ENCODE results near the gene ARHGAP22.
A peak's percentile ranks its signal among the peaks of the same experiment; 100 is the strongest.
"Not testable (repeated sequence)": the region's sequence is repeated elsewhere in the genome, so short reads cannot be mapped to it uniquely, and the experiment has no call there.

ARHGAP22 gene

GRCh38 chr10:48604991-48605508 lies at the start of gene ARHGAP22:
ARHGAP22 (minus strand) TSS chr10:48605073; CDS start chr10:48604796, 277 bp downstream.
- no peak for DNase-seq

- no peak for DNase-seq
Observed at GRCh38 chr10:48653944-48654698, 49.2 kb upstream of the ARHGAP22 start.

- DNase-seq: no peak
Observed at GRCh38 chr10:48653347-48653746, 48.5 kb upstream of the ARHGAP22 start.

- DNase-seq: no peak
Observed at GRCh38 chr10:48652344-48652743, 47.5 kb upstream of the ARHGAP22 start.

DNA sequence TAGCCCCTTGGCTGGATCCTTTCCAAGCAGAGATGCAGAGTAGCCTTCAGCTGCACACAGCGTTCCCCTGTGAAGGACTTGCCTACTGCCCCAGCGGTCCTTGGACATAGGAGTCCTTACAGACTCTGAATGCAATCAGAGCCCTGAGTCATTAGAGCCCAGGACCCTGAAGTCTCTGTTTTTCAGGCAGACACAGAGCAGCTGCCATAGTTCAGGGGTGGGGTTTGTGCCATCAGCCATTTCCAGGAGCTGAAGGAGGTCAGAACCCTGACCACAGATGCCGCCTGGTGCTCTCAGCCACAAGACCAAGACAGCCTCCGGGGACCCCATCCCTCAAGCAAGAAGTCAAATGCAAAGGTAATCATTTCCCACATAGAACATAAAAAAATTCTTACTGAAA lies 47.0 kb upstream of the ARHGAP22 start:
- DNase-seq: no peak

- no peak for DNase-seq
Observed at GRCh38 chr10:48651293-48651692, 46.4 kb upstream of the ARHGAP22 start.

DNA sequence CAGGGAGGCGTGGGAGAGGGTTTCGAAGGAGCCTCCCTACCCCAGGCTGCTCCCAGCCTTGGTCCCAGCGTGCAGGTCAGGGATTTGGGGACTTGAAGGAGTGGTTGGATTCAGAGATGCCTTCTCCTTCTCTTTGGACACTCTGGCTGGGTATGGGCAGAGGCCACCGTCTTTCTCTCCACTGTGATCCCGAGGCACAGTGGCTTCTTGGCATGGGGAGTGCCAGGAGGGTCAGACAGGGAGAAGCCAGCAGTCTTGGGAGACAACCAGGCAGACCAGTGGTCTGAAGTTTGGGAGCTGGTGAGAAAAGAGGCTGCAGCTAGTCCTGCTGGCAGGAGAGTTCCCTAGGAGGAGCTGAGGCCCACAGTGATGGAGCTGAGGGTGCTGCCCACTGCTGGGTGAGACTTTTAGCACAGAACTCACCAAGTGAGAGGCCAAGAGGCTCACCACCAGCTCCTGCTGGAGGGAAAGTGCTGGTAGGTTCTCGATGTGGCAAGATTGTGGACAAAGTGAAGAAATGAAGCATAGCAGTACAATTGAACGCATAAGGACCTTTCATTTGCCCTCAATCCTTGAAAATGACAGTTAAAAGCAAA lies 44.6 kb upstream of the ARHGAP22 start:
- DNase-seq: no peak

GRCh38 chr10:48648172-48648942 lies 43.5 kb upstream of the ARHGAP22 start:
- DNase-seq: no peak

DNA sequence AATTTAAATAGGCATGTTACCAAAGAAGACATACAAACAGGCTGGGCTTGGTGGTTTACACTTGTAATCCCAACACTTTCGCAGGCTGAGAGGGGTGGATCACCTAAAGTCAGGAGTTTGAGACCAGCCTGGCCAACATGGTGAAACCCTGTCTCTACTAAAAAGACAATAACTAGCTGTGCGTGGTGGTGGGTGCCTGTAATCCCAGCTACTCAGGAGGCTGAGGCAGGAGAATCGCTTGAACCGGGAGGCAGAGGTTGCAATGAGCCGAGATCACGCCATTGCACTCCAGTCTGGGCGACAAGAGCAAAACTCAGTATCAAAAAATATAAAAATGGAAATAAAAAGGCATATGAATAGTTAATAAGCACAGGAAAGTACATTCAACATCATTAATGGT lies 42.2 kb upstream of the ARHGAP22 start:
- not testable (repeated sequence) for DNase-seq

GRCh38 chr10:48645600-48645999 lies 40.7 kb upstream of the ARHGAP22 start:
- no peak for DNase-seq

- not testable (repeated sequence) for DNase-seq
Observed at GRCh38 chr10:48641099-48641690, 36.3 kb upstream of the ARHGAP22 start.

DNA sequence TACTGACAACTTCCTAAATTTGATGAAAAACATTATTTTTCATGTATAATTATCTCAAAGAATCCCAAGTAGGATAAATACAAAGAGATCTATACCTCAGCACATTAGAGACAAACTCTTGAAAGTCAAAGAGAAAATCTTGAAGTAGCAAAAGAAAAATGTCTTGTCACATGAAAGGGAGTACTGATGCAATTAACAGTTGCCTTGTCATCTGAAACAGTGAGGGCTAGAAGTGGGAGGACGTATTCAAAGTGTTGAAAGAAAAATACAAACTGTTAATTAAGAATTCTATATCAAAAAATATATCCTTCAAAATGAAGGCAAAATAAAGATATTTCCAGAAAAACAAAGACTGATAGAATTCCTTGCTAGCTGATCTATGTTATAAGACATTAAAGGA lies 35.5 kb upstream of the ARHGAP22 start:
- DNase-seq: no peak

- DNase-seq: no peak
Observed at GRCh38 chr10:48639632-48640031, 34.8 kb upstream of the ARHGAP22 start.

DNA sequence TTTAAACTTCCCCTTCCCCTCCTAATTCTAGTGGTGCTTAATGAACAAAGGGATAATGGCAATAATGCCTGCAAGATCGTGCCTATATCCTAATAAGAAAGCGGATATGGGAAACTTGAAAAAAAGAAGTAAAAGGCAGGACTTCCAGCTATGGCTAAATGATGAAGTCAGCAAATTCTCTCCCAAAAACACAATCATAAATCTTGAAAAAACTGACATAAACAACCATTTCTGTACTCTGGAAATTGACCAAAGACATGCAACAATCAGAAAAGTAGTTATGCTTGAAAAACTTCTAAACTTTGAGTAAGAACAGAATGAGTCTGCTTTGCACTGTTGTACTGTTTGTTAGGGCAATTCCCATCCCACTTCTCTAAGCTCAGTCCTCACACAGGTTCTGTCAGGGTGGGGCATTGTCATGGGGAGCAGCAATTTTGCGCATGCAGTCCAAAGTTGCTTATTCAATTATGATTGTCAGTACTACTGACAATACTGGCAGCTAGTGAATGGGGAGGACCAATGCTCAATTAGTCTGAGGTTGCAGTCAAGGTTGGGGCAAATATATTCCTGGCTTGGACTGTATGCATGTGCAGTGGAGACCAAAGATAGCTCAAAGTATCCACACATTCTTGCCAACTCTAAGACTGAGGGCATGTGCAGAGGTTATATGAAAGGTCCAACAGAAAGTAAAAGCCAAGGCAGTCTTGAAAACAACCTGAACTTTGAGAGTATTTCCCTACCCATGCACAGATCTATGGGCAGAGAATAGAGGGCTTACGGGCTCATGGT lies 34.1 kb upstream of the ARHGAP22 start:
- DNase-seq: no peak

GRCh38 chr10:48638158-48638557 lies 33.3 kb upstream of the ARHGAP22 start:
- no peak for DNase-seq

- no peak for DNase-seq
Observed at GRCh38 chr10:48636901-48637300, 32.0 kb upstream of the ARHGAP22 start.

DNA sequence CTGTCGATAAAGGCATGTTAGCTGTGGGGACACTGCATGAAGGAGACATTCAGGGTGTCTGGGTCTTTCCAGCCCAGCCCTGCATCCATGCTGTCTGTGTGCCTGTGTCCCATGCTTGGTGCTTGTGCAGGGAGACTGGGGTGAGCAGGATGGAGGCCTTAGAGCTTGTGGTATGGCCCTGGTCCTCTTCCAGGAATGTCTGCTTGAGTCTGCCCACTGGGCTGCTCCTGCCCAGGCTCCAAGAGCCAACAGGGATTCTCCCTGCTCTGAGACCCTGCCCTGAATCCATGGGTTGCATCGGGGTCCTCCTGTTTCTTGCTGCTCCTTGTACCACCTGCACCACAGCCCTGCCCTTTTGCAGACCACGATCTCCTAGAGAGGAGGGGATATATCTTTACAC lies 31.4 kb upstream of the ARHGAP22 start:
- no peak for DNase-seq

DNA sequence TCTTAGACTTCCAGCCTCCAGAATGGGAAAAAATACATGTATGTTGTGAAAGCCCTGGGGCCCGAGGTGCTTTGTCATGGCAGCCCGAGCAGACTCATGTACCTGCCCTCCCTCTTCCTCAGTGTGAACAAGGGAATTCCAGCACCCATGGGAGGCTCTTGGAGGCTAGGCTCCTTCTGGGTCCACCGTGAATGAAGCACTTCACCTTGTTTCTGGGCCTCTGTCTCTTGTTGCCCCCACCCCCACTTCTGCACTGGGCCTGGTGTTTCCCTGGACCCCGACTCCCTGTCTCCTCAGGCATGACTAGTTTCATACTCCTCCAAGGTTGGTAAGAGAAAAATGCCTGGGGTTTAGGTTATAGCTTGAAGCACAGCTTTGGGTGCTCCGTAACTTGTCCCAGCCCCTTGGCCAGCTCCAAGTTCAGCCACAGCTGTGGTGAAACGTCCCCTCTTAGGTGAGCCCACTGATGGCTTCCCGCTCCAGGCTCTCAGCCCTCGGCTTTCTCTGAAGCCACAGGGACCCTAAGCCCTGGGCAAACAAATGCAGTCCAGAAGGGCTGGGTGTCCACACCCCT lies 30.2 kb upstream of the ARHGAP22 start:
- no peak for DNase-seq

- DNase-seq: peak; percentile 18 to 65
Observed at GRCh38 chr10:48634198-48634983, 29.5 kb upstream of the ARHGAP22 start.

GRCh38 chr10:48633381-48634197 lies 28.7 kb upstream of the ARHGAP22 start:
- no peak for DNase-seq
